PC-3 (cell line): ENCODE measurements around the gene SFXN3. TPM values are rescaled to one million over a fixed set of nuclear protein-coding genes. Genes with fewer than 3 reads are reported as not detected.

Experiments
- ATAC-seq: fragments of 200-7000 bp; cut with Tn5 transposase; 2 replicates; pipeline ENCODE4 v1.9.1; 2020; ENCODE audit warnings: mild to moderate bottlenecking, moderate library complexity
- BruUV-seq: library from RNA; stranded (reverse); fragments of 400-500 nt; replicated peaks from 2 replicates; lab custom pipeline; 2021; lab: Mats Ljungman, UMichigan
- CTCF ChIA-PET: fragments of 300-600 bp; sonication (Branson Sonifier 250); formaldehyde crosslinking; loops from one replicate; lab custom pipeline; 2022; ENCODE audit warnings: antibody characterized with exemption; lab: Charles Lee
- POLR2A ChIA-PET: fragments of 300-600 bp; sonication (Branson Sonifier 250); formaldehyde crosslinking; loops from one replicate; lab custom pipeline; 2022; ENCODE audit warnings: antibody characterized with exemption; ENCODE audit not compliant: unreplicated experiment; lab: Charles Lee
- DNase-seq: peaks from one replicate; pipeline ENCODE4 v3.0.0-alpha.2; 2015
- H2AFZ ChIP-seq: fragments of 300-600 bp; sonication (generic); 2 replicates; pipeline ENCODE4 v1.6.0; 2016; ENCODE audit warnings: antibody characterized with exemption, low read length
- H3F3A ChIP-seq: fragments of 300-600 bp; sonication (generic); one replicate; pipeline ENCODE4 v1.6.0; 2017; ENCODE audit warnings: antibody characterized with exemption, low read length, control low read depth, mild to moderate bottlenecking; ENCODE audit not compliant: unreplicated experiment
- H3K27ac ChIP-seq: fragments of 300-600 bp; sonication (generic); 2 replicates; pipeline ENCODE4 v1.5.1; 2016; ENCODE audit warnings: mild to moderate bottlenecking, low read length
- H3K27me3 ChIP-seq: fragments of 300-600 bp; sonication (generic); 2 replicates; pipeline ENCODE4 v1.6.1; 2016; ENCODE audit warnings: low read length, mixed read lengths
- H3K36me3 ChIP-seq: fragments of 300-600 bp; sonication (generic); 2 replicates; pipeline ENCODE4 v1.6.1; 2016; ENCODE audit warnings: low read depth, mixed run types, low read length, mixed read lengths
- H3K4me1 ChIP-seq: fragments of 300-600 bp; sonication (generic); 2 replicates; pipeline ENCODE4 v1.5.1; 2016; ENCODE audit warnings: low read length; ENCODE audit not compliant: insufficient read depth
- H3K4me2 ChIP-seq: fragments of 300-600 bp; sonication (generic); 2 replicates; pipeline ENCODE4 v1.6.0; 2016; ENCODE audit warnings: low read length
- H3K4me3 ChIP-seq: fragments of 300-600 bp; sonication (generic); 2 replicates; pipeline ENCODE4 v1.5.1; 2016; ENCODE audit warnings: mild to moderate bottlenecking, low read length, mixed read lengths
- H3K79me2 ChIP-seq: fragments of 300-600 bp; sonication (generic); 2 replicates; pipeline ENCODE4 v1.6.1; 2017; ENCODE audit warnings: low read length, mixed read lengths
- H3K9ac ChIP-seq: fragments of 300-600 bp; sonication (generic); 2 replicates; pipeline ENCODE4 v1.6.0; 2016; ENCODE audit warnings: mild to moderate bottlenecking, low read length
- H3K9me2 ChIP-seq: fragments of 300-600 bp; sonication (generic); replicated peaks from 2 replicates; pipeline ENCODE4 v1.6.1; 2016; ENCODE audit warnings: mixed run types, low read length, mixed read lengths
- H3K9me3 ChIP-seq: fragments of 300-600 bp; sonication (generic); 2 replicates; pipeline ENCODE4 v1.6.1; 2016; ENCODE audit warnings: low read length, mixed read lengths
- H4K20me1 ChIP-seq: fragments of 300-600 bp; sonication (generic); 2 replicates; pipeline ENCODE4 v1.6.1; 2016; ENCODE audit warnings: low read length, mixed read lengths
- CTCF ChIP-seq: fragments of 300-600 bp; sonication (generic); conservative IDR thresholded peaks from 2 replicates; pipeline ENCODE4 v1.5.1; 2017; ENCODE audit warnings: antibody characterized with exemption, low read depth, mild to moderate bottlenecking, low read length
- EZH2 ChIP-seq: fragments of 300-600 bp; sonication (generic); IDR thresholded peaks from one replicate; pipeline ENCODE4 v1.6.1; 2017; ENCODE audit warnings: antibody characterized with exemption, mild to moderate bottlenecking, low read length; ENCODE audit not compliant: unreplicated experiment
- EZH2phosphoT487 ChIP-seq: fragments of 300-600 bp; sonication (generic); IDR thresholded peaks from 2 replicates; pipeline ENCODE4 v1.6.1; 2018; ENCODE audit warnings: mild to moderate bottlenecking, antibody characterized with exemption, low read length, borderline replicate concordance
- intact Hi-C: fragments of 100-400 bp; cut with micrococcal nuclease; formaldehyde crosslinking; loops from 2 replicates; pipeline ENCODE4 v1.9.0; 2023
- total RNA-seq: library from RNA; depleted of rRNA; stranded (reverse); fragments of >200 nt; gene quantifications from 2 replicates; pipeline ENCODE4 v1.2.3, GENCODE V29; 2014

Gene SFXN3
- total RNA-seq, 1 experiment from 2014 or later = 46.7 TPM

GRCh38 chr10:101035314-101035713 lies 4.3 kb downstream of the SFXN3 start:
- peaks cover 8% of the 10 kb centered on the region for H3K4me1 ChIP-seq
- intact Hi-C loops = no loop called here
- no peak for DNase-seq

GRCh38 chr10:101035916-101036702 lies 5.1 kb downstream of the SFXN3 start:
- Histone ChIP-seq H3K9me2 (no peaks in the 10 kb centered on the region), H3K4me3 (no peak overlapping the region), H3K27me3 (no peaks in the 10 kb centered on the region), H3K79me2 (peaks cover 16% of the 10 kb centered on the region), H3F3A (no peaks in the 10 kb centered on the region), H3K4me2 (no peak overlapping the region), H3K4me1 (peaks cover 8% of the 10 kb centered on the region), H3K9ac (no peak overlapping the region), H2AFZ (no peak overlapping the region), H3K27ac (no peak overlapping the region), H3K36me3 (peaks cover 9% of the 10 kb centered on the region; the same call in 1 of the 2 replicates), H4K20me1 (no peaks in the 10 kb centered on the region), H3K9me3 (no peaks in the 10 kb centered on the region)
- intact Hi-C loops = no loop called here
- ATAC-seq (no peak), DNase-seq (no peak)
- no TSS peak for BruUV-seq
- CTCF ChIA-PET = no interaction called here
- TF ChIP-seq EZH2phosphoT487 (no peak), CTCF (no peak), EZH2 (no peak)
- POLR2A ChIA-PET = no interaction called here

More at GRCh38 chr10:101035314-101035713, 4.3 kb downstream of the SFXN3 start:
- Histone ChIP-seq H3K4me3 (no peak overlapping the region), H3K4me2 (no peak overlapping the region), H2AFZ (no peak overlapping the region), H3K79me2 (peaks cover 16% of the 10 kb centered on the region), H4K20me1 (no peaks in the 10 kb centered on the region), H3F3A (no peaks in the 10 kb centered on the region), H3K36me3 (peaks cover 9% of the 10 kb centered on the region; the same call in 1 of the 2 replicates), H3K27ac (no peak overlapping the region), H3K9me3 (no peaks in the 10 kb centered on the region), H3K9ac (no peak overlapping the region), H3K27me3 (no peaks in the 10 kb centered on the region), H3K9me2 (no peaks in the 10 kb centered on the region)
- TF ChIP-seq CTCF = no peak
- CTCF ChIA-PET = no interaction called here
- no peak for ATAC-seq
- BruUV-seq = no TSS peak
- POLR2A ChIA-PET = no interaction called here

- H3K27me3 ChIP-seq = no peaks in the 10 kb centered on the region
- no peak for ATAC-seq
These were observed 5.7 kb downstream of the SFXN3 start for GRCh38 chr10:101036726-101037125.

More at GRCh38 chr10:101036726-101037125, 5.7 kb downstream of the SFXN3 start:
- Histone ChIP-seq H3K36me3 (peaks cover 9% of the 10 kb centered on the region; the same call in 1 of the 2 replicates), H2AFZ (no peak overlapping the region), H3K9me3 (no peaks in the 10 kb centered on the region), H3K4me3 (no peak overlapping the region), H3K9ac (no peak overlapping the region), H4K20me1 (no peaks in the 10 kb centered on the region), H3K9me2 (no peaks in the 10 kb centered on the region), H3F3A (no peaks in the 10 kb centered on the region), H3K79me2 (peaks cover 16% of the 10 kb centered on the region), H3K27ac (no peak overlapping the region), H3K4me1 (peaks cover 8% of the 10 kb centered on the region), H3K4me2 (no peak overlapping the region)
- POLR2A ChIA-PET = no interaction called here
- DNase-seq = no peak
- TF ChIP-seq EZH2 (no peak), CTCF (no peak)
- CTCF ChIA-PET = no interaction called here
- BruUV-seq = no TSS peak
- intact Hi-C loops = no loop called here
